GM23248 (cell line): ENCODE results near the gene C1orf115. TPM values are rescaled to one million over a fixed set of nuclear protein-coding genes. Genes with fewer than 3 reads are reported as not detected.
"Not testable (repeated sequence)": the region's sequence is repeated elsewhere in the genome, so short reads cannot be mapped to it uniquely, and the experiment has no call there.

ENCODE experiments used
- DNase-seq: peaks from one replicate; pipeline ENCODE4 v3.0.0-alpha.2; 2015
- H2AFZ ChIP-seq: fragments of 200-600 bp; sonication (generic); 2 replicates; pipeline ENCODE4 v1.6.1; 2016; ENCODE audit warnings: antibody characterized with exemption
- H3F3A ChIP-seq: fragments of 200-600 bp; sonication (generic); 2 replicates; pipeline ENCODE4 v1.6.1; 2016; ENCODE audit warnings: mild to moderate bottlenecking, antibody characterized with exemption, mixed run types; ENCODE audit not compliant: insufficient read depth
- H3K27ac ChIP-seq: fragments of 200-600 bp; sonication (generic); 2 replicates; pipeline ENCODE4 v1.5.1; 2016; ENCODE audit warnings: mild to moderate bottlenecking
- H3K27me3 ChIP-seq: fragments of 200-600 bp; sonication (generic); replicated peaks from 2 replicates; pipeline ENCODE4 v1.6.1; 2016; ENCODE audit warnings: mild to moderate bottlenecking; ENCODE audit not compliant: insufficient read depth
- H3K36me3 ChIP-seq: fragments of 200-600 bp; sonication (generic); 2 replicates; pipeline ENCODE4 v1.6.1; 2016; ENCODE audit warnings: low read depth, mild to moderate bottlenecking
- H3K4me1 ChIP-seq: fragments of 200-600 bp; sonication (generic); 2 replicates; pipeline ENCODE4 v1.6.1; 2016; ENCODE audit warnings: mild to moderate bottlenecking; ENCODE audit not compliant: insufficient read depth
- H3K4me2 ChIP-seq: fragments of 200-600 bp; sonication (generic); one replicate; pipeline ENCODE4 v1.6.1; 2016; ENCODE audit warnings: mild to moderate bottlenecking; ENCODE audit not compliant: unreplicated experiment
- H3K4me3 ChIP-seq: fragments of 200-600 bp; sonication (generic); 2 replicates; pipeline ENCODE4 v1.5.1; 2016; ENCODE audit warnings: mild to moderate bottlenecking
- H3K79me2 ChIP-seq: fragments of 200-600 bp; sonication (generic); 2 replicates; pipeline ENCODE4 v1.6.1; 2016; ENCODE audit warnings: mild to moderate bottlenecking; ENCODE audit not compliant: insufficient read depth
- H3K9ac ChIP-seq: fragments of 200-600 bp; sonication (generic); 2 replicates; pipeline ENCODE4 v1.6.1; 2016; ENCODE audit warnings: mild to moderate bottlenecking
- H3K9me2 ChIP-seq: fragments of 200-600 bp; sonication (generic); 2 replicates; pipeline ENCODE4 v1.6.1; 2016; ENCODE audit warnings: mixed run types, mild to moderate bottlenecking, moderate library complexity; ENCODE audit not compliant: insufficient read depth
- H3K9me3 ChIP-seq: fragments of 200-600 bp; sonication (generic); one replicate; pipeline ENCODE4 v1.6.1; 2017; ENCODE audit warnings: low read depth
- H4K20me1 ChIP-seq: fragments of 200-600 bp; sonication (generic); 2 replicates; pipeline ENCODE4 v1.6.0; 2016; ENCODE audit not compliant: insufficient read depth
- EZH2 ChIP-seq: fragments of 200-600 bp; sonication (generic); IDR thresholded peaks from 2 replicates; pipeline ENCODE4 v1.6.1; 2018; ENCODE audit warnings: antibody characterized with exemption, mild to moderate bottlenecking; ENCODE audit not compliant: insufficient read depth, poor library complexity, severe bottlenecking
- EZH2phosphoT487 ChIP-seq: fragments of 200-600 bp; sonication (generic); IDR thresholded peaks from 2 replicates; pipeline ENCODE4 v1.6.1; 2018; ENCODE audit warnings: antibody characterized with exemption, moderate library complexity, mild to moderate bottlenecking, low read depth; ENCODE audit not compliant: insufficient read depth
- WGBS, 2 experiments: methylation state at CpG; one replicate each; pipeline ENCODE4 v1.1.6; 2015 to 2017; ENCODE audit warnings: low lambda C conversion rate in 2 of 2, low coverage in 1 of 2; ENCODE audit errors: missing lambda C conversion rate in 2 of 2; 5-methylcytosine and 5-hydroxymethylcytosine counted together
- in situ Hi-C: fragments of 300-500 bp; cut with MboI; formaldehyde crosslinking; loops from 2 replicates; pipeline ENCODE4 v1.15.0; 2020
- polyA plus RNA-seq: library from polyadenylated mRNA; unstranded; fragments of >200 nt; fragmentation: Nextera tagmentation; extraction: Ambion mirVana; gene quantifications from 2 replicates; pipeline ENCODE4 v1.2.1, GENCODE V29; 2016
- total RNA-seq: library from RNA; depleted of rRNA; stranded (reverse); fragments of >200 nt; shearing (Covaris generic); gene quantifications from 2 replicates; pipeline ENCODE4 v1.2.3, GENCODE V29; 2014

Gene C1orf115
- total and polyA plus RNA-seq, 2 experiments from 2014 or later, result 0.76 to 0.83 TPM

DNA sequence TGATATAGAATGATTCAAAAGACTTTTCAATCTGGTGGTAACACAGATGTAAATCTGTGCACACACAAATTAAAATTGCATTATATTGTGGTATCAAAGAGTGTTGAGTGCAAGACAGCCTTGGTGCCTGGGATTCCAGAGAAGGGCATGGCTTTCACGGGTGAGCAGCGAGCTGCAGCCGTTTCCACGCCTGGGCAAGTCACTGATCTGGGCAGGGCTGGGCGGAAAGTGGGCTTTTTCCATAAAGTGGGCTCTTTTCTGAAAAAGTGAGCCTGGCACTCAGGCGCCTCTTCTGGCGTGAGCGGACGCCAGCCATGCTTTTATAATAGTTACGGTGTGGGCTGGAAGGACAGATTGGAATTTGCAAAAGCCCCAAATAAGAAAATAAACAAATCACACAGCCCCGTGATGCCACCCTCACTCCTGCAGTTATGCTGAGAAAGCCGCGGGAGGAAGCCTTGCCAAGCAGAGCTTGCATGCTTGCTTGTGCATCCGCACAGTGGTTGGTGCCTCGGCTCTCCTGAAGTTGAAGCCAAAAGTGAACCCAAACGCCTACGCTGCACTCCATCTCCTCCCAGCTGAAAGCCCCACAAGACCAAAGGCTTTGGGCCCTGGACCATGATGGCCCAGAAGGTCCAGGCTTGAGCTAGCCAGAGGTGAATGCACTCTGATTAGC lies 7.1 kb upstream of the C1orf115 start:
- H3K27ac ChIP-seq, result no peak overlapping the region
- no peaks in the 10 kb centered on the region for H3K79me2 ChIP-seq
- H3K4me1 ChIP-seq, result 0 out of 2 replicates have a peak, but pooled peaks cover 3% of the 10 kb centered on the region
- H3F3A ChIP-seq, result no peaks in the 10 kb centered on the region
- no peak overlapping the region for H3K9ac ChIP-seq
- no peaks in the 10 kb centered on the region for H3K9me2 ChIP-seq
- no peak overlapping the region for H2AFZ ChIP-seq
- no peaks in the 10 kb centered on the region for H3K36me3 ChIP-seq
- no peaks in the 10 kb centered on the region for H3K9me3 ChIP-seq
- H3K4me3 ChIP-seq, result no peak overlapping the region
- 85% methylated on average over 17 of the region's 17 CpGs for WGBS, 2 experiments
- in situ Hi-C loops, result no loop called here
- H3K4me2 ChIP-seq, result no peak overlapping the region
- H3K27me3 ChIP-seq, result no peaks in the 10 kb centered on the region
- no peak for DNase-seq
- no peak for TF ChIP-seq EZH2
- no peak for TF ChIP-seq EZH2phosphoT487
- H4K20me1 ChIP-seq, result no peaks in the 10 kb centered on the region

DNA sequence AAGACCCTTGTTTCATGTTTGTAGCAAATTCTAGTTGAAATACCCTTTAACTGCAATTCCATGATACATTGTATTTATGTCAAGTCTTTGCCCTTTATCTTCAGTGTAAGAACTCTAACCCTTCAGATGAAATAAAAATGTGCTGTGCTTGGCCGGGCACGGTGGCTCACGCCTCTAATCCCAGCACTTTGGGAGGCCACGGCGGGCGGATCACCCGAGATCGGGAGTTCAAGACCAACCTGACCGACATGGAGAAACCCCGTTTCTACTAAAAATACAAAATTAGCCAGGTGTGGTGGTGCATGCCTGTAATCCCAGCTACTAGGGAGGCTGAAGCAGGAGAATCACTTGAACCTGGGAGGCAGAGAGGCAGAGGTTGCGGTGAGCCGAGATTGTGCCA lies 6.4 kb upstream of the C1orf115 start:
- H3K36me3 ChIP-seq, H3F3A ChIP-seq, H3K9ac ChIP-seq, H3K79me2 ChIP-seq, in situ Hi-C loops, H3K4me2 ChIP-seq, H3K27ac ChIP-seq, H4K20me1 ChIP-seq, H3K9me3 ChIP-seq, DNase-seq, H3K27me3 ChIP-seq, H2AFZ ChIP-seq, H3K9me2 ChIP-seq, H3K4me1 ChIP-seq, H3K4me3 ChIP-seq: not testable (repeated sequence)
- WGBS, 2 experiments, result 89 to 91% methylated on average over 12 of the region's 12 CpGs

DNA sequence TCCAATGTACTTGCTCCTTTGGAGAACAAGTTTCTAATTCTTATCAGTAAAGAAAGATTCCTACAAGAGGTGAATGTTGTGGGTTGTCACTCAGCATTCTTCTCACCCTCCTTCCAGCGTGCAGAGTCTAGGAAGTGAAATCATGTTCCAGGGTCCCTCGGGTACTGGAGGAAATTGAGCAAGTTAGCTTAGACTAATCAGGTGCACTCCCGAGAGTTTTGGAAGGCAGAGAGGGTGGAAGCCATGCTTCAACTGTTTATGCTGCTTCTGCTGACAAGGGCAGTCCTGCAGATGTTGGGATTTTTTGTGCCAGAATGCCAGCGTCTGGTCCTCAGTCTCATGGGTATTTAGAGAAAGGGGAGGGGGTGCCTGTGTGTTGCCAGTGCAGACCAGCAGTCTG lies 5.3 kb upstream of the C1orf115 start:
- no peaks in the 10 kb centered on the region for H3K36me3 ChIP-seq
- no peak for DNase-seq
- no peak overlapping the region for H3K27ac ChIP-seq
- H3K9ac ChIP-seq, result no peak overlapping the region
- no peaks in the 10 kb centered on the region for H3K9me2 ChIP-seq
- no peaks in the 10 kb centered on the region for H3K9me3 ChIP-seq
- no peak for TF ChIP-seq EZH2phosphoT487
- no peaks in the 10 kb centered on the region; the same call in 1 of the 2 replicates for H3K27me3 ChIP-seq
- H3K79me2 ChIP-seq, result no peaks in the 10 kb centered on the region
- H3K4me1 ChIP-seq, result peaks cover 9% of the 10 kb centered on the region; the same call in 1 of the 2 replicates
- no peak overlapping the region for H3K4me3 ChIP-seq
- no peak overlapping the region for H2AFZ ChIP-seq
- no peaks in the 10 kb centered on the region for H4K20me1 ChIP-seq
- no peak overlapping the region for H3K4me2 ChIP-seq
- no peaks in the 10 kb centered on the region for H3F3A ChIP-seq
- whole genome bisulfite sequencing, 2 experiments, result 45 to 48% methylated on average over 4 of the region's 4 CpGs
- in situ Hi-C loops, result no loop called here

DNA sequence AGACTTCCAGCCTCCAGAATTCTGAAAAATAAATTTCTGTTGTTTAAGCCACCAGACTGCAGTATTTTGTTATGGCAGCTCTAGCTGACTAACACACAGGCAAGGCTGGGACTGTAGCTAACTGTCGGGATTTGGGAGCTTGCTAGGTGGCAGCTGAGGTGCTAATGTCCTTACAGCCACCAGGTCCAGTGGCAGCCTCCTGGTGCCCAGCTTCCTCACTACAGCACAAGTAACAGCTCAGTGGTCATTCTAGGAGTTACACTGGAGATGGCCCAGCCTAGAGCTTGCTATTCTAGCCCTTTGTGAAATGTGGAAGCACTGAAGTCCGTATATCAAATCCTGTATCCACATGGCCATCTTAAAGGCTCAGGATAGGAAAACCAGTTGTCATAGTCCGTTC lies 4.3 kb upstream of the C1orf115 start:
- 67 to 78% methylated on average over 3 of the region's 3 CpGs for WGBS, 2 experiments
- H3K9me3 ChIP-seq, result no peaks in the 10 kb centered on the region

DNA sequence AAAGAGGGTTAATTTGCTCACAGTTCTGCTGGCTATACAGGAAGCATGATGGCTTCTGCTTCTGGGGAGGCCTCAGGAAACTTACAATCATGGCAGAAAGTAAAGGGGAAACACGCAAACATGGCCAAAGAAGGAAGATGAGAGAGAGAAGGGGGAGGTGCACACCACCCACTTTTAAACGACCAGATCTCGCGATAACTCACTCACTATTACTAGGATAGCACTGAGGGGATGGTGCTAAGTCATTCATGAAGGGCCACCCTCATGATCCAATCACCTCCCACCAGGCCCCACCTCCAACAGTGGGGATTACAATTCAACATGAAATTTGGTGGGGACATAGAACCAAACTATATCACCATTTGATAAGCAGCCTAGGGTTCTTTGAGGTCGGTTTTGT lies 2.4 kb upstream of the C1orf115 start:
- peaks cover 23% of the 10 kb centered on the region for H3K27me3 ChIP-seq
- H3K4me3 ChIP-seq, result no peak overlapping the region
- H3F3A ChIP-seq, result no peaks in the 10 kb centered on the region
- no peaks in the 10 kb centered on the region for H3K36me3 ChIP-seq
- H3K9ac ChIP-seq, result no peak overlapping the region
- no peaks in the 10 kb centered on the region for H3K79me2 ChIP-seq
- H3K9me2 ChIP-seq, result no peaks in the 10 kb centered on the region
- no peaks in the 10 kb centered on the region for H3K9me3 ChIP-seq
- peaks cover 7% of the 10 kb centered on the region; the same call in 1 of the 2 replicates for H3K4me1 ChIP-seq
- H3K27ac ChIP-seq, result no peak overlapping the region
- H2AFZ ChIP-seq, result no peak overlapping the region
- no peaks in the 10 kb centered on the region for H4K20me1 ChIP-seq
- H3K4me2 ChIP-seq, result no peak overlapping the region
- TF ChIP-seq EZH2phosphoT487 (no peak), EZH2 (no peak)
- DNase-seq, result no peak
- 83 to 91% methylated on average over 5 of the region's 5 CpGs for WGBS, 2 experiments
- in situ Hi-C loops, result no loop called here

More for the DNA sequence above, 4.3 kb upstream of the C1orf115 start:
- Histone ChIP-seq H3K4me1 (peaks cover 10% of the 10 kb centered on the region; the same call in 1 of the 2 replicates), H3K27me3 (peaks cover 4% of the 10 kb centered on the region), H3K79me2 (no peaks in the 10 kb centered on the region), H4K20me1 (no peaks in the 10 kb centered on the region), H3F3A (no peaks in the 10 kb centered on the region), H2AFZ (no peak overlapping the region), H3K4me3 (no peak overlapping the region), H3K9ac (no peak overlapping the region), H3K36me3 (no peaks in the 10 kb centered on the region), H3K4me2 (no peak overlapping the region), H3K27ac (no peak overlapping the region), H3K9me2 (no peaks in the 10 kb centered on the region)
- no peak for TF ChIP-seq EZH2
- TF ChIP-seq EZH2phosphoT487, result no peak
- DNase-seq, result no peak
- in situ Hi-C loops, result no loop called here
